ENCODE measurements around the gene WFDC1.

WFDC1 gene

DNA sequence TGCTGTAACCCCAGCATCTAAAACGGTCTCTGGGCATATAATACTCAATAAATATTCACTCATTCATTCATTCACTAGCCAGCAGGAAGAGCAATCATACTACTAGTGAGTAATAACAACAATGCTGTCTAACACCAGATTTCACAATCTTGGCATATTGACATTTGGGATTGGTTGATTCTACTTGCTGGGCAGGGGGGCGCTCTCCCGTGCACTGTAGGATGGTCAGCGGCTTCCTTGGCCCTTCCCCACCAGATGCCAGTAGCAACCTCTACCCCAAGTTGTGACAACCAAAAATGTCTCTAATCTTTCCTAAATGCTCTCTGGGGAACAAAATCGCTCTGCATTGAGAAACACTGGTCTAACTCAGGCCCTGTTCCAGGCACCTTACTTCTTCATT, 20.7 kb downstream of the WFDC1 start:
- DNase-seq (ENCODE audit: low read depth): peak; percentile 15
- no peak overlapping the region for H3K4me3 ChIP-seq (ENCODE audit: low read depth, low read length)

GRCh38 chr16:84318091-84318975, 23.7 kb downstream of the WFDC1 start:
- TF ChIP-seq, protein P1, sequence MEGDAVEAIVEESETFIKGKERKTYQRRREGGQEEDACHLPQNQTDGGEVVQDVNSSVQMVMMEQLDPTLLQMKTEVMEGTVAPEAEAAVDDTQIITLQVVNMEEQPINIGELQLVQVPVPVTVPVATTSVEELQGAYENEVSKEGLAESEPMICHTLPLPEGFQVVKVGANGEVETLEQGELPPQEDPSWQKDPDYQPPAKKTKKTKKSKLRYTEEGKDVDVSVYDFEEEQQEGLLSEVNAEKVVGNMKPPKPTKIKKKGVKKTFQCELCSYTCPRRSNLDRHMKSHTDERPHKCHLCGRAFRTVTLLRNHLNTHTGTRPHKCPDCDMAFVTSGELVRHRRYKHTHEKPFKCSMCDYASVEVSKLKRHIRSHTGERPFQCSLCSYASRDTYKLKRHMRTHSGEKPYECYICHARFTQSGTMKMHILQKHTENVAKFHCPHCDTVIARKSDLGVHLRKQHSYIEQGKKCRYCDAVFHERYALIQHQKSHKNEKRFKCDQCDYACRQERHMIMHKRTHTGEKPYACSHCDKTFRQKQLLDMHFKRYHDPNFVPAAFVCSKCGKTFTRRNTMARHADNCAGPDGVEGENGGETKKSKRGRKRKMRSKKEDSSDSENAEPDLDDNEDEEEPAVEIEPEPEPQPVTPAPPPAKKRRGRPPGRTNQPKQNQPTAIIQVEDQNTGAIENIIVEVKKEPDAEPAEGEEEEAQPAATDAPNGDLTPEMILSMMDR (conservative IDR thresholded peaks at IDR 0.05; ENCODE audit: low read depth, low read length): no peak
- no peak overlapping the region for H3K4me3 ChIP-seq (ENCODE audit: low read depth, low read length)
- DNase-seq (ENCODE audit: low read depth): no peak

More for the DNA sequence above, 20.7 kb downstream of the WFDC1 start:
- TF ChIP-seq, protein P1 (conservative IDR thresholded peaks at IDR 0.05; ENCODE audit: low read depth, low read length): no peak

DNA sequence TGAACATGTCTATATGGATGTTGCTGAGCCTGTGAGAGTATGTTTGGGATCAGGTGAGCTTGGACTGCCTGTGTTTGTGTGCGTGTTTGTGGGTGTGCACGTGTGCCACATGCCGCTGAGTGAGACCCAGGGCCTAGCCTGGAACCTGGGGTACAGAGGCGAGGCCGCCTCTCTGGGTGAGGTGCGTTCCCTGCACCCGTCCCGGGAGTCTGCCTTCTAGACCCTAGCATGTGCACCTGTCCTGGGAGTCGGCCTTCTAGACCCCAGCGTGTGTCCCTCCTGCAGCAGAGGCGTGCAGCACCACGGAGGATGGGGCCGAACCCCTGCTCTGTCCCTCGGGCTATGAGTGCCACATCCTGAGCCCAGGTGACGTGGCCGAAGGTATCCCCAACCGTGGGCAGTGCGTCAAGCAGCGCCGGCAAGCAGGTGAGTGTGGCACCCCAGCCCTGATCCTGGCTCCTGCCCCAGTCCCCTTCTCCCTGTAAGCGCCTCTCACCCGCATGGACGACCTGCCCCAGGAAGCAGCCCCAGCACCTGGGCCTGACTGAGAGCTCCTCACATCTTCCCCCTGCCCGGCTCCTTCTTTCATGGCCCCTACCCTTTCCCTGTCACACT, 24.6 kb downstream of the WFDC1 start:
- TF ChIP-seq, protein P1 (conservative IDR thresholded peaks at IDR 0.05; ENCODE audit: low read depth, low read length): no peak
- no peak overlapping the region for H3K4me3 ChIP-seq (ENCODE audit: low read depth, low read length)
- DNase-seq (ENCODE audit: low read depth): no peak

- H3K4me3 ChIP-seq (ENCODE audit: low read depth, low read length): no peak overlapping the region
- no peak for DNase-seq (ENCODE audit: low read depth)
- TF ChIP-seq, protein P1 (conservative IDR thresholded peaks at IDR 0.05; ENCODE audit: low read depth, low read length): no peak
Observed at GRCh38 chr16:84320511-84320910, 25.8 kb downstream of the WFDC1 start.

- TF ChIP-seq, protein P1 (conservative IDR thresholded peaks at IDR 0.05; ENCODE audit: low read depth, low read length): no peak
- no peak for DNase-seq (ENCODE audit: low read depth)
- no peak overlapping the region for H3K4me3 ChIP-seq (ENCODE audit: low read depth, low read length)
Observed at GRCh38 chr16:84321932-84322331, 27.3 kb downstream of the WFDC1 start.

DNA sequence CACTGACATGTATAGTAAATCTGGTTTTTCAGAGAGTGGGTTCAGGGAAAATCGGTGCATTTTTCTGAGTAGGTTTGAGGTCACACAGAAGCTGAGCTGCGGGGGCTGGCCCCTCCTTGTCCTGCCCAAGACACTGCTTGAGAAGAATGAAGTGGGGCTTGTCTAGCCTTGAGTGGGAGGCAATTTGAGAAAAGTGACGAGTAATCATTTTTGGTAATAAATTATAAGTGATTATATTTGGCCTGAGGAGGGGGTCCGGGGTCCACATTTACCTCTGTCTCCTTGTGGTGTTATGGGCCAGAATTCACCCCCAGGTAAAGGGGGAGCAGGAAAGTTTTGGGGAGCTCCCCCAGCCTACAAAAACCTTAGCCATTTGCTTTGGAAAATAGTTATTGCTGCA, 28.1 kb downstream of the WFDC1 start:
- DNase-seq (ENCODE audit: low read depth): no peak
- TF ChIP-seq, protein P1 (conservative IDR thresholded peaks at IDR 0.05; ENCODE audit: low read depth, low read length): no peak

More for the DNA sequence above, 28.1 kb downstream of the WFDC1 start:
- no peak overlapping the region for H3K4me3 ChIP-seq (ENCODE audit: low read depth, low read length)
